Embryonic facial prominence (tissue), 1 donor: ENCODE results near the gene MORN4.
A peak's percentile ranks its signal among the peaks of the same experiment; 100 is the strongest.
"Not testable (repeated sequence)": the region's sequence is repeated elsewhere in the genome, so short reads cannot be mapped to it uniquely, and the experiment has no call there.

Source experiments
- DNase-seq: peaks from one replicate; pipeline ENCODE4 v3.0.0-alpha.2; 2016; ENCODE audit errors: extremely low spot score

Gene MORN4

DNA sequence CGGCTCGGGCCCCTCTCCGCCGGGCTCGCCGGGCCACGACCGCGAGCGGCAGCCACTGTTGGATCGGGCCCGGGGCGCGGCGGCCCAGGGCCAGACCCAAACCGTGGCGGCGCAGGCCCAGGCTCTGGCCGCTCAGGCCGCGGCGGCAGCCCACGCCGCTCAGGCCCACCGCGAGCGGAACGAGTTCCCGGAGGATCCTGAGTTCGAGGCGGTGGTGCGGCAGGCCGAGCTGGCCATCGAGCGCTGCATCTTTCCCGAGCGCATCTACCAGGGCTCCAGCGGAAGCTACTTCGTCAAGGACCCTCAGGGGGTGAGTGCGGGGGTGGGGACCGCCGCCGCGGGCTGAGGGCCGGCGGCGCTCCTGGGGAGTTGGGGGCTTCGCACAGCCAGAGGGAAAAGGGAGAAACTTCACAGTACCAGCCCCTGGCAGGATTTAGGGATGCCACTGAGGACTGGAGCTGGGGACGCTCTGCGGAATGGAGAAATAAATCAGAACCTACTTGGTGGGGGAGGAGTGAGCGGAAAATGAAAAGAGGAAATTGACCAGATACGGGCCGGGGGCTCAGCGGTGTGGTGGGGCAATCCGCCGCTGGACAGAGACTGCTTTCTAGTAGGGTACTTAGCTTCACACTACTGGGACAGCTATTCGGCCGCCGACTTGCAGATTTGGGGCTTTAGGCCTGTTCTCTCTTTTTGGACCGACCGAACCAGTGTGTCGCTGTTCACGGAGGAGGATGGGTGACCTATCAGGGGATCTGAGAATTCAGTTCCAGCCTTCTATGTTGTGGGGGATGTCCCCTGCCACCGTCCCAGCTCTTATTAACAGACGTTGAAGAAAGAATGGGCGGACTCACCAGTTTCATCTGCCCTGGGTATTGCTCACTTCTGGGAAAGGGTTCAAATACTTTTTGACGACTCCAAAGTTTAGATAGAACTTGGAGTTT is 7.8 kb upstream of the MORN4 start:
- DNase-seq: no peak

DNA sequence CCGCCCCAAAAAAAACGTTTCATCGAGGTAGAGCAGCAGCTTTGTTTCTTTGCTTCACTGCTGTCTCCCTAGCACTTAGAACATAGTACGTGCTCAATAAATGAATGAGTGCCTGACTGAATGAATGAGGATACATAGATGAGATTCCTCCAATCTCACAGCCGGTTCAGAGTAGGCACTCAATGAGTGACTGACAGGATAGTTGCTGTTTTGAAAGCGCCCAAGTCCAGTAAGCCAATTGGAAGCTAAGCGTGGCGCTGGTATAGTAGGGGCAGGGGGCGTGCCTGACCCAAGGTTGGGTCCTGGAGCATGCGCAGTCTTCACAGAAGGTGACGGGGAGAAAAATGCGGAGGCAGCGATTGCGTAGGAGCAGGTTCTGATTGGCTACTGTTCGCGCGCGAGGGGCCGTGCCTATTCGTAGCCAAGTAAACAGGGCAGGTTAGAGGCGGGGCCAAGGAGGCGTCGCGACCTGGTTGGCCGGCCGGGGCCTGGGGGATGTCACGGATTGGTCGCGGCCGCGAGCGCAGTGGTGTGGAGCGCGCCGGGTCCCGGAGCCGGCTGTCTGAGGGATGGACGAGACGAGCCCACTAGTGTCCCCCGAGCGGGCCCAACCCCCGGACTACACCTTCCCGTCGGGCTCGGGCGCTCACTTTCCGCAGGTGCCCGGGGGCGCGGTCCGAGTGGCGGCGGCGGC is 7.0 kb upstream of the MORN4 start, which contains the start of gene PI4K2A:
TSS of gene PI4K2A (plus strand) at position 498 of the 694 bp plus-strand sequence. CDS start at position 570, 72 bp downstream.
- peak; percentile 95 for DNase-seq

DNA sequence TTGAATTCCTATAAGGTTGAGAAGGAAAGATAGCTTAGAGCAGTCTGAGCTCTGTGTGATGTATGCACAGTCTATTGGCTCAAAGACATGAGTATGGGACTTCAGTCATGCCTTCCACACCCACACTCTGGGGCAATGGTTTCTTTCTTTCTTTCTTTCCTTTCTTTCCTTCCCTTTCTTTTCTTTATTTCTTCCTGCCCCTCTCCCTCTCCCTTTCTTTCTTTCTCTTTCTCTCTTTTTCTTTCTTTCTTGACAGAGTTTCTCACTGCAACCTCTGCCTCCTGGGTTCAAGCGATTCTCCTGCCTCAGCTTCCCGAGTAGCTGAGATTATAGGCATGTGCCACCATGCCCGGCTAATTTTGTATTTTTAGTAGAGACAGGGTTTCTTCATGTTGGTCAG is 5.8 kb upstream of the MORN4 start:
- not testable (repeated sequence) for DNase-seq

DNA sequence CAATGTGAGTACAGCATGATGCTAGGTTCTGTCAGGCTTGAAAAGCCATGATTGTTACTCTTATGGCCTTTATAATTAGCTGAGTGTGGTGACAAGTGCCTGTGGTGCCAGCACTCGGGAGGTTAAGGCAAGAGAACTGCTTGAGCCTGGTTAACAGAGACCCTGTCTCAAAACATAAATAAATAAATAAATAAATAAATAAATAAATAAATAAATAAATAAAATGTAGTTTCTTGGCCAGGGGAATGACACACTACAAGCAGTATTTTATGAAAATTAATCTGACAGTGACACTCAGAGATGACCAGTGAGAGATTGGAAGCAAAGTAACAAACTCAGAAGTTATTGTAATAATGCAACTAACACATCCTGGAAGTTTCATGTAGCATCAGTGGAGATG is 2.3 kb upstream of the MORN4 start:
- DNase-seq: no peak

- no peak for DNase-seq
These were observed 621 bp upstream of the MORN4 start for GRCh38 chr10:97633921-97634320.

DNA sequence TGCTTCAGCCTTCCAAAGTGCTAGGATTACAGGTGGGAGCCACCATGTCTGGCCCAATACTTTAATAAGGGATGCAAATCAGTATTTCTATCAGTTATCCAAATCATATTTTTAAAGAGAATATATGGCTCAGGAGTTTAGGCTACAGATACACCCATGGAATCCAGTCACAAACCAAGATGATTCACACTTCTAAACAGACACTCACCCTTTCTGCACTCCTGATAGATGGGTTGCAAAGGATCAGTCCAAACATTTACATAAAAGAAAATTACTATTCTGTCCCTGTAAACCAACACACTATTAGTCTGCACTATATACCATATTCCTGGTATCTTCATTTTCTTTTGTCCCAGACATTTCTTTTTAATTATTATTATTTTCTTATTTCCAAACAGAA is 2.2 kb downstream of the MORN4 start:
- no peak for DNase-seq

DNA sequence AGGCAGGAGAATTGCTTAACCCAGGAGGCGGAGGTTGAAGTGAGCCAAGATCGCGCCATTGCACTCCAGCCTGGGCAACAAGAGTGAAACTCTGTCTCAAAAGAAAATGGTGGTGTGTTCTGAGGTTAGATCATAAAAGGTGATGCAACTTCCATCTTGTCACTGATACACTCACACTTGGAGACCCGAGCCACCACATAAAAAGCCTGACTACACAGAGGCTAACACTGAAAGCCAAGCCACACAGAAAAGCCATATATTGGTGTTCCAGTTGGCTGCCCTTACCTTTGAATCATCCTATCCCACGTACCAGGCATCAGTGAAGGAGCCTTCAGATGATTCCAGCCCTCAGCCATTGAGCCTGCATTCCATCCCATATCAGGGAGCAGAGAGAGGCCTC is 4.0 kb downstream of the MORN4 start:
- no peak for DNase-seq

GRCh38 chr10:97628228-97628627 is 5.1 kb downstream of the MORN4 start:
- DNase-seq: no peak

GRCh38 chr10:97627731-97628130 is 5.6 kb downstream of the MORN4 start:
- DNase-seq: no peak

DNA sequence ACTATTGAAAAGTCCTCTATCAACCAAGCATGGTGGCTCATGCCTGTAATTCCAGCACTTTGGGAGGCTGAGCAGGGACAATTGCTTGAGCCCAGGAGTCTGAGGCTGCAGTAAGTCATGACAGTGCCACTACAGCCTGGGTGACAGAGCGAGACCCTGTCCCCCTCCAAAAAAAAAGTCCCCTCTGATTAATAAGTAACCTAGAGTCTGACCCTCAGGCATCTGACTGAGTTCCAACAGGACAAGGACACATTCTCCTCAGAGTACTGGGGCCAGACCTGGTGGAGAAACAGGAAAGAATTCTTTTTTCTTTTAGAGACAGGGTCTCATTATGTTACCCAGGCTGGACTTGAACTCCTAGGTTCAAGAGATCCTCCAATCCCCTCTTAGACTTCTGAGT is 10.0 kb downstream of the MORN4 start:
- no peak for DNase-seq

DNA sequence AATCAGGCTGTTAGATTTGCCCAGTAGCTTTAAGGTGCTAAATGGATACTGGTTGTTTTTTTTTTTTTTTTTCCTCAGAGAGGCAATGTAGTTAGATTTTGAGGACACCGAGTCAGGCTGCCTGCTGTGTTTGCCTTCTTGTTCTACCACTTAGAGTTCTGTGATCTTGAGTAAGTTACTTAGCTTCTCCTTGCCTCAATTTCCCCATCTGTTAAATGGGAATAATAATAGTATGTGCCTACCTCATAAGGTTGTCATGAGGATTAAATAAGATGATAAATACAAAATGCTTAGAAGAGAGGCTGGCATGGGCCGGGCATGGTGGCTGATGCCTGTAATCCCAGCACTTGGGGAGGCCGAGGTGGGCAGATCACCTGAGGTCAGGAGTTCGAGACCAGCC is 14.6 kb downstream of the MORN4 start:
- no peak for DNase-seq

DNA sequence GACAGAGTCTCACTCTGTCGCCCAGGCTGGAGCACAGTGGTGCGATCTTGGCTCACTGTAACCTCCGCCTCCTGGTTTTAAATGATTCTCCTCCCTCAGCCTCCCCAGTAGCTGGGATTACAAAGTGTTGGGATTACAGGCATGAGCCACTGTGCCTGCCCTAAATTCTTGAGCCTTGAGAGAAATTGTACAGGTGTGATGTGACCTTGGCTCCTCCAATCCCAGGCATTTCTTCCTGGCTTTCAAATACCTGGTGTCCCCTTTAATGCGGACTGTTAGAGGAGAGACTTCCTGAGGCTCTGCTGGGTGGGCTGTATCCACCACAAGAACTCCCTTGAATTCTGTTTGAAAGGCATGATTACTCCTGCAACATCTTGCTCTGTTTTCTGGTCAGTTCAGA is 15.0 kb downstream of the MORN4 start:
- no peak for DNase-seq

GRCh38 chr10:97612386-97612785 is 20.9 kb downstream of the MORN4 start:
- no peak for DNase-seq

DNA sequence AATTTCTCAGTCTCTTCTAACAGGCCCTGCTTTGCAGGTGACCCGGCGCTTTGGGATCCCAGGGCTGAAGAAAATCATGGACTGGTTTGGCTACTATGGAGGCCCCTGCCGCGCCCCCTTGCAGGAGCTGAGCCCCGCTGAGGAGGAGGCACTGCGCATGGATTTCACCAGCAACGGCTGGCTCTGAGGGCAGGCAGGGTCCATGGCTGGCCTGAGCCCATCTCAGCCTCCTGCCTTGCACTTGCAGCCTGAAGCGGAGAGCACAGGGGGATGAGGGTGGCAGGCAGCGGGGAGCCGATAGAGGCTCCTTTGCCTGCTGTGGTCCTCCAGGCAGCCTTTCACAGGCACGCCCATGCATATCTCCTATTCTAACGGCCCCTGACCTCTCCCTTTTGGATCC is 21.8 kb downstream of the MORN4 start:
- no peak for DNase-seq

- DNase-seq: no peak
These were observed 24.2 kb downstream of the MORN4 start for GRCh38 chr10:97608991-97609561.

GRCh38 chr10:97607095-97607636 is 26.1 kb downstream of the MORN4 start:
- no peak for DNase-seq

DNA sequence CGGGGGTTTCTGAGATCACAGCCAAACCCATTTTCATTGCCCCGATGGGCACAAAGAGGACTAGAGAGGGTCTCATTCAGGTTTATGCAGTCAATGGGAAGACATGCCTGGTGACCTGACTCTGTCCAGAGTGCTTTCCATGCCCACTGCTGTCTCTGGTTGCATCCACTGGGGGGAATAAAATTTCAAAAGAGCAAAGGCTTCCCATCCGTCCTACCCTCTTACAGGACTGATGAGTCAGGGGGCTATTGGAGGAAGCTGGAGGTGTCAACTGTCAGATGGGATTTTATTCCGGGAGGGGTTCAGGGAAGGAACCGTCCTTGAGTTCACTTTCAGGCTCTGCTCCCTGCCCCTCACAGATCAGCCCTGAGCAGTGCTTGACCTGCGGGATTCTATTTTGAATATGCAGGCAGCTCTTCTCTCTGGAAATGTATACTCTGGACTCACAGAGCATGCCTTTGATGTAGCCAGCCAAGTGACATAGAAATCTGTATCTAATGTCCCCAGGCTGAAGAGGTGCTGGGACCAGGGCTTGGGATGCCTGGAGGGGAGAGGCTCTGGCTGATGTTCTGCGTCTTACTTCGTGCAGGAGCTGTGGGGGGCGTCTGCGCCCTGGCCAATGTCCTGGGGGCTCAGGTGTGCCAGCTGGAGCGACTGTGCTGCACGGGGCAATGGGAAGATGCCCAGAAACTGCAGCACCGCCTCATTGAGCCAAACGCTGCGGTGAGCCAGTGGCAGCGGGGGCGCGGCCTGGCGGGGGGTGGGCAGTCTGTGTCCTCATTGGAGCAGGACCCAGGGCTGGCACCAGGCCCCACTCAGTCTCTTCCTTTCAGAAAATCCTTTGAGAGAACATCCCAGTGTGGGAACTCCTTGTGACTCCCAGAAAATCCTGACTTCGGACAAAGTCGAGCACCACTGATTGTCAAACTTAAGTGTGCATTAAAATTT is 31.8 kb downstream of the MORN4 start:
- no peak for DNase-seq

- no peak for DNase-seq
These were observed 32.7 kb downstream of the MORN4 start for GRCh38 chr10:97600616-97601015.

- no peak for DNase-seq
These were observed 34.1 kb downstream of the MORN4 start for GRCh38 chr10:97599272-97599619.

DNA sequence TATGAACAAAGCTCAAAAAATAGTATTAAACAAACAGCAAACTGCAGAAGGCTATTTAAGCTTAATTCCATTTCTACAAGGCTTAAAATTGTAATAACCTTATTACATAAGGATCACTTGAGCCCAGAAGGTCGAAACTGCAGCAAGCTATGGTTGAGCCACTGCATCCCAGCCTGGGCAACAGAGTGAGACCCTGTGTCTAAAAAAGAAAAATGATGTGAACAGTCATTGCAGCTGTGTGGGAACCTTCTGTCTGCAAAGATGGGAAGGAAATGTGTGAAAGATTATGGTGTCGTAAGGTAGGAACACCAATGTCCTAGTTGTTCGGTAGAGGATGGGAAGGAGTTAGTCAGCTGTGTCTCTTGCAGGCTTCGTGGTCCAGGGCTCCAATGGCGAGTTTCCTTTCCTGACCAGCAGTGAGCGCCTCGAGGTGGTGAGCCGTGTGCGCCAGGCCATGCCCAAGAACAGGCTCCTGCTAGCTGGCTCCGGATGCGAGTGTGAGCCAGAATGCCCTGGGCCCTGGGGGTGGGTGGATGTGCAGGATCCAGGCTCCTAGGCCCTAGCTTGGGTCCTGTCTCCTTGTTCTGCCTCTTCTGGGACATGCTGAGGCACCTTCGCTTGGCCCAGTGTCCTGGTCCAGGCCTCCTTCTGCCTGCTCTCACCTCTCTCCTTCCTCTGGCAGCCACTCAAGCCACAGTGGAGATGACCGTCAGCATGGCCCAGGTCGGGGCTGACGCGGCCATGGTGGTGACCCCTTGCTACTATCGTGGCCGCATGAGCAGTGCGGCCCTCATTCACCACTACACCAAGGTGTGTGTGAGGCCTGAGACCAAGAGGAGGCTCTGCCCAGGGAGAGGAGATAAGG is 34.7 kb downstream of the MORN4 start:
- no peak for DNase-seq
